Measurements from ENCODE around the gene RHOA. TPM values are rescaled to one million over a fixed set of nuclear protein-coding genes. Genes with fewer than 3 reads are reported as not detected.

The RHOA gene
- total RNA-seq, 1 experiment from 2014 or later = 199 TPM

GRCh38 chr3:49327485-49327884 is 84.3 kb downstream of the RHOA start:
- peak; percentile 37 for DNase-seq (ENCODE audit: low spot score)

GRCh38 chr3:49324768-49325167 is 87.0 kb downstream of the RHOA start:
- no peak for DNase-seq (ENCODE audit: low spot score)

GRCh38 chr3:49316696-49317457 is 94.9 kb downstream of the RHOA start:
- DNase-seq (ENCODE audit: low spot score) = no peak

GRCh38 chr3:49313896-49314688 is 97.7 kb downstream of the RHOA start:
- no peak for DNase-seq (ENCODE audit: low spot score)

- DNase-seq (ENCODE audit: low spot score) = no peak
These were observed 100.5 kb downstream of the RHOA start for GRCh38 chr3:49311283-49311682.

GRCh38 chr3:49310677-49311076 is 101.1 kb downstream of the RHOA start:
- DNase-seq (ENCODE audit: low spot score) = no peak

Other genes starting within 250 kb of the RHOA start
- 12.4 and 19.5 TPM in 2 replicates for gene CCDC71, start 245.6 kb downstream of the RHOA start, total RNA-seq (2014; rRNA removed; shearing (Covaris generic))
- gene KLHDC8B, start 240.4 kb downstream of the RHOA start, total RNA-seq (2014; rRNA removed; shearing (Covaris generic)) = 0.42 TPM in 1 of 2 replicates, not detected in the other
- 1.3 and 3.8 TPM in 2 replicates for gene C3orf62, start 134.7 kb downstream of the RHOA start, total RNA-seq (2014; rRNA removed; shearing (Covaris generic))
- 8.0 and 14.7 TPM in 2 replicates for gene USP4, start 71.9 kb downstream of the RHOA start, total RNA-seq (2014; rRNA removed; shearing (Covaris generic))
- gene GPX1, start 53.6 kb downstream of the RHOA start, total RNA-seq (2014; rRNA removed; shearing (Covaris generic)) = 500 and 516 TPM in 2 replicates
- 26.6 TPM in 2 replicates for gene TCTA, start 447 bp upstream of the RHOA start, total RNA-seq (2014; rRNA removed; shearing (Covaris generic))
- gene AMT, start 10.5 kb upstream of the RHOA start, total RNA-seq (2014; rRNA removed; shearing (Covaris generic)) = 0.97 and 3.9 TPM in 2 replicates
- gene NICN1, start 17.3 kb upstream of the RHOA start, total RNA-seq (2014; rRNA removed; shearing (Covaris generic)) = 2.5 and 8.2 TPM in 2 replicates
- 64.2 and 72.9 TPM in 2 replicates for gene DAG1, start 58.3 kb upstream of the RHOA start, total RNA-seq (2014; rRNA removed; shearing (Covaris generic))
- not detected in 2 replicates for gene BSN, start 142.5 kb upstream of the RHOA start, total RNA-seq (2014; rRNA removed; shearing (Covaris generic))